Inferior parietal cortex (tissue), 1 donor: Measurements from ENCODE around the gene PTPRG.

ENCODE experiments used
- DNase-seq: peaks from one replicate; pipeline ENCODE4 v3.0.0-alpha.2; 2016; ENCODE audit errors: extremely low spot score

PTPRG gene

GRCh38 chr3:61894988-61895935, 333.9 kb downstream of the PTPRG start:
- DNase-seq = no peak

GRCh38 chr3:61896251-61896650, 334.9 kb downstream of the PTPRG start:
- DNase-seq = no peak

GRCh38 chr3:61897848-61898247, 336.5 kb downstream of the PTPRG start:
- no peak for DNase-seq

- no peak for DNase-seq
Measured at GRCh38 chr3:61899700-61900462, 338.5 kb downstream of the PTPRG start.

DNA sequence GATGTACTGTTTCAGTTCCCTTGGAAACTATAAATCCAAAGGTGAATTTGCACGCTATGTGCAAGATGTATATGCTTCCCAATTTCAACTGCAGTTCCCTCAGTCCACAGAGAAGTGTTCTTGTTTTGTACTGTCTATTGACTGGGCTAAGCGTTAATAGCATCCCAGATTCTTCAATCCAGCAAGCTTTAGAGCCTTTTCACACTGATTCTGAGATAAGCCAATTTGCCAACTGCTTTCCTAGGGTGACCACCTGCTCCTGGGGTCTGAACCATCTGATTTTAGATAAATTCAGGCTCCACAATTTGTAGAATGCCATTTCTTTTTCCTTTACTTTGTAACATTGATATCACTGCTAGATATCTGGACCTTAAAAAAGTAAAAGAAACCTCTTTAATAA, 340.1 kb downstream of the PTPRG start:
- DNase-seq = no peak

- no peak for DNase-seq
Measured at GRCh38 chr3:61901986-61902385, 340.6 kb downstream of the PTPRG start.

DNA sequence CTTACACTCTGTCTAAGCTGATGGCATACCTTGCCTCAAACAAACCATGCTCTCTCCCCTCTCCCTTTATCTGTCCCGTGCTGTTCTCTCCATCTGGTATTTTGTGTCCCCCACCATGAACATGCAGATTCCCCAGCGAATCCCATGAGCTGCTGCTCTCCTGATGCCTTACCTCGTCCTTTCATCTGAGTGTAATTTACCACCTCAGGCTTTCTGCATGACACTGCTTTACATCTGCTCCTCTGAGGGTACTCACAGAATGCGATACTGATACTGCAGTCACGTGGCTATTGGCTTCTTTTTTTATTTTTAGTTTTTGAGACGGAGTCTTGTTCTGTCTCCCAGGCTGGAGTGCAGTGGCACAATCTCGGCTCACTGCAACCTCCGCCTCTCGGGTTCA, 341.7 kb downstream of the PTPRG start:
- DNase-seq = no peak

- DNase-seq = peak; percentile 44
Measured at GRCh38 chr3:61903931-61904657, 342.7 kb downstream of the PTPRG start.

DNA sequence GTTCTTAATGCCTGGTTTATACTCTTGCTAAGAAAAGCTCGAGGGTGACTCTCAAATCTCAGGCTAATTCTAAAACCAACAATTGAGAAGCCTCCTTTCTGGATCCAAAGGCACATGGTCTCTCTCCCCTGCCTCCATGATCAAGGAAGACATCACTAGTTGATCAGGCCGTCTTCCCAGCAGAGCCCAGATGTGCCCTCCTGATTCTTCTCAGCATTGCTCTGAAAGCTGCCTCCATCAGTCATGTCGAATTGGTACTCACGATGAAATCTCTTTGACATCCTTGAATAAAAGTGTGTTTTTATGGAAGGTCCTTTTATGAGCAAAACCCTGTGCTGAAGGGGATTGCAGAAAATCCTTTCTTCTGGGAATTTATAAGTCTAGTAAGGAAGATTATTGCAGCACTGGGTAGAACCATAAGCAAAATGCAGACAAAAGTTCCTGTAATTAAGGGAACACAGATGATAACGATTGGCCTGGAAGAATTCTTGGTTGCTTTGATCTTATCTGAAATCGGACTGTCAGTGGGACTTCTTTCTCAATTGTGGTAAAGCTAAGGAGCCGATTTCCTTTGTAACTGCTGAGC, 345.9 kb downstream of the PTPRG start:
- no peak for DNase-seq

- DNase-seq = no peak
Measured at GRCh38 chr3:61908382-61908781, 347.0 kb downstream of the PTPRG start.

DNA sequence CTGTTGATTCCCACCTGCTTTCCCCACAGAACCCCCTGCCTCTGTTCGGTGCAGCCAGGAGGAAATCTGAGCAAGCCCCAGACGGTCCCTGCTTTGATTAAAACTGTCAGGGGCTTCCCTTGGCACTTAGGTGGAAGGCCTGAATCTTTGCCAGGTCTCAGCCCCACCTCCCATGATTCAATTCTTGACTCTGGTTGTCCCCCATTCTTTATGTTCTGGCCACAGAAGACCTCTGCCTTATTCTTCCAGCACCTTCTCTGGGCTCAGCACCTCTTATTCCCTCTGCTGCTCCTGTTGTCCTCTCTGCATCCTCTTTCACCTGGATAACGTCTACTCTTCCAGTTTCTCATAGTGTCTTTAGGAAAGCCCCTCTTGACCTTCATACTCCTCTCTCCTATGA, 349.4 kb downstream of the PTPRG start:
- no peak for DNase-seq

- no peak for DNase-seq
Measured at GRCh38 chr3:61912158-61912557, 350.8 kb downstream of the PTPRG start.

GRCh38 chr3:61913701-61914100, 352.3 kb downstream of the PTPRG start:
- no peak for DNase-seq

- no peak for DNase-seq
Measured at GRCh38 chr3:61914276-61914675, 352.9 kb downstream of the PTPRG start.

GRCh38 chr3:61915296-61915695, 353.9 kb downstream of the PTPRG start:
- no peak for DNase-seq

GRCh38 chr3:61919371-61919770, 358.0 kb downstream of the PTPRG start:
- no peak for DNase-seq

GRCh38 chr3:61922118-61922517, 360.7 kb downstream of the PTPRG start:
- no peak for DNase-seq

- DNase-seq = no peak
Measured at GRCh38 chr3:61924090-61924735, 362.8 kb downstream of the PTPRG start.

DNA sequence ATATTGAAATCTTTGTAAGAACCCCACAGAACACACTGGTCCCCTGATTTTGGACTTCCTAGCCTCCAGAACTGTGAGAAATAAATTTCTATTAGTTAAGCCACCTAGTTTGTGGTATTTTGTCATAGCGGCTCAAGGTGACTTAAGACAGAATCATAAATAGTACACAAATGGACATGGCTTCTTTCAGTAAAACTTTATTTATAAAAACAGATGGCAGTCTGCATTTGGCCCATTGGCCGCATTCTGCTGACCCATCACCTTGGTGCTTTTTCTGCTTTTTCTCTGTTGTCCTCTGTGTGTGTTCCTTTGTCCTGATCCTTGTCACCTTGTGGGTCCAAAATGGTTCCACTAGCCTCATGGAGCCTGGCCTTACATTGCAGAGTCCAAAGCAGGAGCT, 363.6 kb downstream of the PTPRG start:
- no peak for DNase-seq

- no peak for DNase-seq
Measured at GRCh38 chr3:61925721-61926120, 364.4 kb downstream of the PTPRG start.

- no peak for DNase-seq
Measured at GRCh38 chr3:61926923-61927322, 365.6 kb downstream of the PTPRG start.
